NCI-H2171 treated with DMSO at 0.1 percent for 48 hours (cell line): Measurements from ENCODE around the gene AMPD1.

Experiments
- DNase-seq: peaks from one replicate; lab custom pipeline; 2025; lab: John Stamatoyannopoulos, UW

Gene AMPD1

DNA sequence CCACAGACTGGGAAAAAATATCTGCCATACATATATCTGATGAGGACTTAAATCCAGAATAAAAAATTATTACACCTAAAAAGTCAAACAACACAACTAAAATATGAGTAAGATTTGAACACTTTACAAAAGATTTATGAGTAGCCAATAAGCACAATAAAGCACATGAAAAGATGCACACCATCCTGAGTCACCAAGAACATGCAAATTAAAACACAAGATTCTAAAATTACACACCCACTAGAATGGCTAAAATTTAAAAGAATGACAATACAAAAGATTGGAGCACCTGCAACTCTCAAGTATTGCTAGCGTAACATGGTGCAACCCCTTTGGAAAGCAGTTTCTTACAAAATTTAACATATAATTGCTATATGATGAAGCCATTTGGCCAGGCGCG lies 56.4 kb downstream of the AMPD1 start:
- no peak for DNase-seq

DNA sequence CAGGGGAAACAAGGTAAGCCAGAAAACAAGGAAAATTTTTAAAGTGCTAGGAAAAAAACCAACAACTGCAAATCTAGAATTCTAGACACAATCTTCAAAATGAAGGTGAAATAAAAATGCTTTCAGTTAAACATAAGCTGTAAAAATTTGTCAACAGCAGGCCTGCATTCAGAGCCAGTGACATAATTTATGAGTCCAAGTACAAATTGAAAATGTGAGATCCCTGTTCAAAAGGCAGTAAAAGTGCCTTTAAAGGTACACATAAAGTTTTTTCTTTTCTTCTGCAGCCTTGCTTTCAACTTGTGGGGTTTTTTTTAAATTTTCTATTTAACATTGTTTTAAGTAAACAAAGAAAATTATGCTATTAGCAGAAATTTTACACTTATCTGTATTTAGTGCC lies 62.9 kb downstream of the AMPD1 start:
- no peak for DNase-seq

DNA sequence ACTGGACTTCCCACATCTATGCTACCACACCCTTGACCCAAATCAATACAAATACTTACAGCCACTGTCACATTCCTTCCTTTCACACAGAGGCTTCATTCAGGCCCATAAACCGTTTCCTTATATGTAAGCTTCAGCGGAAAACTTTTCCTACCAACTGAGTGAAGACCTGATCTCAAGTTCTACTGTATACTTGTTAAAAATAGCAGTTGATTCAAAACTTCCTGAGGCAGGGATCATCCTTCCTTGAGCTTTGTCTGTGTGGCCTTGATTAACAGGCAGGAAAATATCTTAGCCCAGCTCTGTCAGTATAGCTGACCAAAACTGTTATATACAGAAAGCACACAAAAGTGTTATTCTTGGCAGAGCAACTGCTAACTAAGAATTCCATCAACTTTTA lies 68.2 kb downstream of the AMPD1 start:
- no peak for DNase-seq

DNA sequence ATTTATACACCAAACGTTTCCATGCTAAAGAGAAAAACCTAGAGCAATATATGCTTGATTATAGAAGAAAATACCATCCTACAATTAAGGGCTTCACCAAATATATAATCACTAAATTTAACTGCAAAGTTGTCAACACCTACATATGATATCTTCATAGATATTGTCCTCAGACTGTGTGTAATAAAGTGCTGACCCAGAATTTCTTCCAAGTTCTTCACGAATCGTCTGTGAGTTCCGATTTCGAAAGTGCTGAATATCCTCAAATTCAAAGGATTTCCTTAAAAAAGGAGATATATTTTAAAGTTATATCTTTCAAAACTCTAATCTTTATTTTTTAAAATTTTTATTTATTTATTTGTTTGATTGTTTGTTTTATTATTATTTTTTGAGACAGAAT lies 72.0 kb downstream of the AMPD1 start:
- no peak for DNase-seq
